ENCODE measurements around the gene MANBA.

MANBA gene

GRCh38 chr4:102647117-102647516 lies 113.7 kb downstream of the MANBA start:
- DNase-seq, result no peak
- no peak overlapping the region for H3K4me3 ChIP-seq (ENCODE audit: low read depth, low read length)
- no peak overlapping the region for H3K27ac ChIP-seq
- no peaks in the 10 kb centered on the region for H3K27me3 ChIP-seq (replicated peaks)
- no peak for TF ChIP-seq CTCF (IDR thresholded peaks at IDR 0.05; ENCODE audit: low read depth, low read length, missing control alignments)
- H3K36me3 ChIP-seq (replicated peaks), result no peaks in the 10 kb centered on the region
- in situ Hi-C loops (cut with HindIII; ENCODE audit: low pct_ligation_motif_present, low sequenced_read_pairs), result no loop called here

- no peak for TF ChIP-seq CTCF (IDR thresholded peaks at IDR 0.05; ENCODE audit: low read depth, low read length, missing control alignments)
- Histone ChIP-seq H3K27me3 (replicated peaks) (no peaks in the 10 kb centered on the region), H3K4me3 (ENCODE audit: low read depth, low read length) (no peak overlapping the region), H3K27ac (no peak overlapping the region), H3K36me3 (replicated peaks) (no peaks in the 10 kb centered on the region)
- in situ Hi-C loops (cut with HindIII; ENCODE audit: low pct_ligation_motif_present, low sequenced_read_pairs), result no loop called here
- no peak for DNase-seq
Measured at GRCh38 chr4:102642631-102643298, 118.0 kb downstream of the MANBA start.

- no peaks in the 10 kb centered on the region for H3K36me3 ChIP-seq (replicated peaks)
- no peak for TF ChIP-seq CTCF (IDR thresholded peaks at IDR 0.05; ENCODE audit: low read depth, low read length, missing control alignments)
- no peaks in the 10 kb centered on the region for H3K27me3 ChIP-seq (replicated peaks)
- in situ Hi-C loops (cut with HindIII; ENCODE audit: low pct_ligation_motif_present, low sequenced_read_pairs), result no loop called here
- H3K4me3 ChIP-seq (ENCODE audit: low read depth, low read length), result no peak overlapping the region
- no peak for DNase-seq
- H3K27ac ChIP-seq, result no peak overlapping the region
Measured at GRCh38 chr4:102641793-102642192, 119.0 kb downstream of the MANBA start.

GRCh38 chr4:102640669-102641068 lies 120.1 kb downstream of the MANBA start:
- no peak for TF ChIP-seq CTCF (IDR thresholded peaks at IDR 0.05; ENCODE audit: low read depth, low read length, missing control alignments)
- in situ Hi-C loops (cut with HindIII; ENCODE audit: low pct_ligation_motif_present, low sequenced_read_pairs), result no loop called here
- peak; percentile 50 for DNase-seq
- no peak overlapping the region for H3K4me3 ChIP-seq (ENCODE audit: low read depth, low read length)
- H3K27ac ChIP-seq, result no peak overlapping the region
- H3K27me3 ChIP-seq (replicated peaks), result no peaks in the 10 kb centered on the region
- H3K36me3 ChIP-seq (replicated peaks), result no peaks in the 10 kb centered on the region

- Histone ChIP-seq H3K36me3 (replicated peaks) (no peaks in the 10 kb centered on the region), H3K4me3 (ENCODE audit: low read depth, low read length) (no peak overlapping the region), H3K27me3 (replicated peaks) (no peaks in the 10 kb centered on the region), H3K27ac (no peak overlapping the region)
- DNase-seq, result no peak
- in situ Hi-C loops (cut with HindIII; ENCODE audit: low pct_ligation_motif_present, low sequenced_read_pairs), result no loop called here
- no peak for TF ChIP-seq CTCF (IDR thresholded peaks at IDR 0.05; ENCODE audit: low read depth, low read length, missing control alignments)
Measured at GRCh38 chr4:102639598-102639997, 121.2 kb downstream of the MANBA start.

GRCh38 chr4:102638621-102639020 lies 122.1 kb downstream of the MANBA start:
- TF ChIP-seq CTCF (IDR thresholded peaks at IDR 0.05; ENCODE audit: low read depth, low read length, missing control alignments), result no peak
- Histone ChIP-seq H3K36me3 (replicated peaks) (no peaks in the 10 kb centered on the region), H3K4me3 (ENCODE audit: low read depth, low read length) (no peak overlapping the region), H3K27me3 (replicated peaks) (no peaks in the 10 kb centered on the region), H3K27ac (no peak overlapping the region)
- DNase-seq, result no peak
- in situ Hi-C loops (cut with HindIII; ENCODE audit: low pct_ligation_motif_present, low sequenced_read_pairs), result no loop called here
